ENCODE measurements around the gene FBXO44. TPM values are rescaled to one million over a fixed set of nuclear protein-coding genes. Genes with fewer than 3 reads are reported as not detected.

Gene FBXO44
- total RNA-seq, 1 experiment from 2014 or later: 19.3 TPM

GRCh38 chr1:11684070-11684469 lies 29.4 kb downstream of the FBXO44 start:
- H3K36me3 ChIP-seq (ENCODE audit: insufficient read depth, low read length, poor library complexity, severe bottlenecking): no peaks in the 10 kb centered on the region
- no peak overlapping the region for H3K4me3 ChIP-seq (ENCODE audit: low read depth, low read length, poor library complexity, severe bottlenecking)
- H3K27me3 ChIP-seq (replicated peaks; ENCODE audit: insufficient read depth, low read depth, low read length, poor library complexity): no peaks in the 10 kb centered on the region
- CTCF ChIA-PET: no interaction called here
- no TSS peak for BruUV-seq (replicated peaks)
- no peak overlapping the region for H3K27ac ChIP-seq (ENCODE audit: low read depth, low read length, poor library complexity, severe bottlenecking)
- H3K9me3 ChIP-seq (ENCODE audit: low read depth, low read length, poor library complexity, severe bottlenecking): no peaks in the 10 kb centered on the region
- peak; percentile 91 for DNase-seq (ENCODE audit: low spot score)
- intact Hi-C loops (cut with micrococcal nuclease; ENCODE audit: unreplicated experiment): loop anchor here (5.0 kb wide), 1 partner anchor 123 kb away; the partner anchor contains the start of genes CLCN6 and MTHFR
- TF ChIP-seq, protein P1, sequence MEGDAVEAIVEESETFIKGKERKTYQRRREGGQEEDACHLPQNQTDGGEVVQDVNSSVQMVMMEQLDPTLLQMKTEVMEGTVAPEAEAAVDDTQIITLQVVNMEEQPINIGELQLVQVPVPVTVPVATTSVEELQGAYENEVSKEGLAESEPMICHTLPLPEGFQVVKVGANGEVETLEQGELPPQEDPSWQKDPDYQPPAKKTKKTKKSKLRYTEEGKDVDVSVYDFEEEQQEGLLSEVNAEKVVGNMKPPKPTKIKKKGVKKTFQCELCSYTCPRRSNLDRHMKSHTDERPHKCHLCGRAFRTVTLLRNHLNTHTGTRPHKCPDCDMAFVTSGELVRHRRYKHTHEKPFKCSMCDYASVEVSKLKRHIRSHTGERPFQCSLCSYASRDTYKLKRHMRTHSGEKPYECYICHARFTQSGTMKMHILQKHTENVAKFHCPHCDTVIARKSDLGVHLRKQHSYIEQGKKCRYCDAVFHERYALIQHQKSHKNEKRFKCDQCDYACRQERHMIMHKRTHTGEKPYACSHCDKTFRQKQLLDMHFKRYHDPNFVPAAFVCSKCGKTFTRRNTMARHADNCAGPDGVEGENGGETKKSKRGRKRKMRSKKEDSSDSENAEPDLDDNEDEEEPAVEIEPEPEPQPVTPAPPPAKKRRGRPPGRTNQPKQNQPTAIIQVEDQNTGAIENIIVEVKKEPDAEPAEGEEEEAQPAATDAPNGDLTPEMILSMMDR (conservative IDR thresholded peaks at IDR 0.05; ENCODE audit: low read depth, low read length): no peak
- TF ChIP-seq EZH2 (IDR thresholded peaks at IDR 0.05; ENCODE audit: borderline replicate concordance, low read depth, low read length, poor library complexity, severe bottlenecking): no peak
- POLR2A ChIA-PET (ENCODE audit: low non-redundant PET): no interaction called here
- H3K4me1 ChIP-seq (ENCODE audit: insufficient read depth, low read length, poor library complexity, severe bottlenecking): peaks cover 42% of the 10 kb centered on the region

- Histone ChIP-seq H3K4me1 (ENCODE audit: insufficient read depth, low read length, poor library complexity, severe bottlenecking) (peaks cover 53% of the 10 kb centered on the region), H3K9me3 (ENCODE audit: low read depth, low read length, poor library complexity, severe bottlenecking) (no peaks in the 10 kb centered on the region), H3K36me3 (ENCODE audit: insufficient read depth, low read length, poor library complexity, severe bottlenecking) (no peaks in the 10 kb centered on the region), H3K27ac (ENCODE audit: low read depth, low read length, poor library complexity, severe bottlenecking) (no peak overlapping the region), H3K27me3 (replicated peaks; ENCODE audit: insufficient read depth, low read depth, low read length, poor library complexity) (no peaks in the 10 kb centered on the region), H3K4me3 (ENCODE audit: low read depth, low read length, poor library complexity, severe bottlenecking) (no peak overlapping the region)
- TF ChIP-seq EZH2 (IDR thresholded peaks at IDR 0.05; ENCODE audit: borderline replicate concordance, low read depth, low read length, poor library complexity, severe bottlenecking): no peak
- TF ChIP-seq, protein P1 (conservative IDR thresholded peaks at IDR 0.05; ENCODE audit: low read depth, low read length): 0 out of 2 replicates have a peak, but pooled peaks have one; percentile 32
- POLR2A ChIA-PET (ENCODE audit: low non-redundant PET): no interaction called here
- no peak for DNase-seq (ENCODE audit: low spot score)
- intact Hi-C loops (cut with micrococcal nuclease; ENCODE audit: unreplicated experiment): no loop called here
- CTCF ChIA-PET: no interaction called here
- no TSS peak for BruUV-seq (replicated peaks)
Measured at GRCh38 chr1:11685210-11685752, 30.6 kb downstream of the FBXO44 start.

- POLR2A ChIA-PET (ENCODE audit: low non-redundant PET): no interaction called here
- peaks cover 49% of the 10 kb centered on the region for H3K4me1 ChIP-seq (ENCODE audit: insufficient read depth, low read length, poor library complexity, severe bottlenecking)
- CTCF ChIA-PET: no interaction called here
- H3K4me3 ChIP-seq (ENCODE audit: low read depth, low read length, poor library complexity, severe bottlenecking): no peak overlapping the region
- H3K9me3 ChIP-seq (ENCODE audit: low read depth, low read length, poor library complexity, severe bottlenecking): no peaks in the 10 kb centered on the region
- TF ChIP-seq EZH2 (IDR thresholded peaks at IDR 0.05; ENCODE audit: borderline replicate concordance, low read depth, low read length, poor library complexity, severe bottlenecking): no peak
- TF ChIP-seq, protein P1 (conservative IDR thresholded peaks at IDR 0.05; ENCODE audit: low read depth, low read length): no peak
- no peak for DNase-seq (ENCODE audit: low spot score)
- H3K27me3 ChIP-seq (replicated peaks; ENCODE audit: insufficient read depth, low read depth, low read length, poor library complexity): peaks cover 9% of the 10 kb centered on the region
- H3K36me3 ChIP-seq (ENCODE audit: insufficient read depth, low read length, poor library complexity, severe bottlenecking): no peaks in the 10 kb centered on the region
- BruUV-seq (replicated peaks): no TSS peak
- intact Hi-C loops (cut with micrococcal nuclease; ENCODE audit: unreplicated experiment): no loop called here
- no peak overlapping the region for H3K27ac ChIP-seq (ENCODE audit: low read depth, low read length, poor library complexity, severe bottlenecking)
Measured at GRCh38 chr1:11688506-11688905, 33.8 kb downstream of the FBXO44 start.
